ENCODE results near the gene AUTS2. TPM values are rescaled to one million over a fixed set of nuclear protein-coding genes. Genes with fewer than 3 reads are reported as not detected.

Gene AUTS2
- total and polyA plus RNA-seq, 10 of the 15 experiments (the other 5 are each of a cell fraction or from before 2014, with no cell fraction given), result 6.4 to 55.6 (median 21.6) TPM

GRCh38 chr7:69635555-69636185 lies 37.4 kb downstream of the AUTS2 start:
- H3K36me3 ChIP-seq (ENCODE audit: control insufficient read depth in 2 of 2, insufficient read depth in 2 of 2, low read length in 1 of 2), result no peaks in the 10 kb centered on the region
- no peaks in the 10 kb centered on the region for H3K27me3 ChIP-seq (replicated peaks in 1 of 2; ENCODE audit: control insufficient read depth in 2 of 2, insufficient read depth in 2 of 2, low read length in 1 of 2)
- no peak for TF ChIP-seq HSF1 (IDR thresholded peaks at IDR 0.05; ENCODE audit: low read depth, low read length)
- no peak for TF ChIP-seq ETV6 (conservative IDR thresholded peaks at IDR 0.05 in 1 of 2, IDR thresholded peaks at IDR 0.05 in 1 of 2; ENCODE audit: borderline replicate concordance in 1 of 2, low read depth in 1 of 2)
- no peak for TF ChIP-seq ZBED1 (IDR thresholded peaks at IDR 0.05; ENCODE audit: borderline replicate concordance)
- TF ChIP-seq BRCA1 (IDR thresholded peaks at IDR 0.05; ENCODE audit: low read depth, low read length), result no peak
- no peak for TF ChIP-seq SPI1 (IDR thresholded peaks at IDR 0.05; ENCODE audit: borderline replicate concordance, insufficient read depth, low read depth, low read length)
- no peak for TF ChIP-seq EED (IDR thresholded peaks at IDR 0.05; ENCODE audit: low read depth)
- TF ChIP-seq YBX1 (IDR thresholded peaks at IDR 0.05), result no peak
- TF ChIP-seq TBL1XR1 (IDR thresholded peaks at IDR 0.05; ENCODE audit: low read depth, low read length), result no peak
- TF ChIP-seq PML (IDR thresholded peaks at IDR 0.05; ENCODE audit: low read length), result no peak
- no peak for TF ChIP-seq ZBTB33 (IDR thresholded peaks at IDR 0.05)
- no peak for TF ChIP-seq EGR1 (IDR thresholded peaks at IDR 0.05; ENCODE audit: borderline replicate concordance in 1 of 2, low read depth in 2 of 2, low read length in 2 of 2)
- no peak for TF ChIP-seq EZH2 (IDR thresholded peaks at IDR 0.05; ENCODE audit: borderline replicate concordance, control insufficient read depth, low read depth, low read length)
- no peak for TF ChIP-seq RAD21 (IDR thresholded peaks at IDR 0.05; ENCODE audit: insufficient read depth, low read depth, low read length)
- TF ChIP-seq STAT3 (IDR thresholded peaks at IDR 0.05; ENCODE audit: low read depth, low read length), result no peak
- no peak for ATAC-seq
- WGBS (ENCODE audit: insufficient coverage, insufficient replicate concordance, low lambda C conversion rate, missing lambda C conversion rate), result 87% methylated on average over 4 of the region's 4 CpGs
- in situ Hi-C loops (cut with MboI), result no loop called here
- no peaks in the 10 kb centered on the region for H4K20me1 ChIP-seq (ENCODE audit: control insufficient read depth, insufficient read depth)
- no peak overlapping the region for H3K27ac ChIP-seq (ENCODE audit: control insufficient read depth, insufficient read depth)
- H3K4me3 ChIP-seq, result no peak overlapping the region
- CTCF ChIA-PET, result no interaction called here
- POLR2A ChIA-PET, result interaction anchor here (0.6 kb wide), 2 partner anchors 35 to 883 kb away, joined by 3 to 5 read pairs; no protein-coding TSS in a partner anchor
- no peaks in the 10 kb centered on the region for H3K4me1 ChIP-seq (ENCODE audit: control insufficient read depth, insufficient read depth, low read length)
- no peak for DNase-seq (ENCODE audit: low read depth, low spot score)
- FAIRE-seq, result no peak
- no peak overlapping the region for H3K9ac ChIP-seq (ENCODE audit: control insufficient read depth, insufficient read depth, low read length)
- no peak overlapping the region for H2AFZ ChIP-seq (ENCODE audit: control insufficient read depth, low read depth, low read length)
- BruUV-seq (replicated peaks), result no TSS peak
- SMC1A ChIA-PET (ENCODE audit: uncharacterized antibody, unreplicated experiment), result interaction anchor here (1.4 kb wide), 1 partner anchor 16 kb away, joined by 4 read pairs; no protein-coding TSS in a partner anchor
- RAD21 ChIA-PET (ENCODE audit: unreplicated experiment), result no interaction called here
- intact Hi-C loops (cut with micrococcal nuclease; ENCODE audit: unreplicated experiment), result no loop called here
- no peaks in the 10 kb centered on the region; the same call in none of the 2 replicates for H3K79me2 ChIP-seq (ENCODE audit: control insufficient read depth, insufficient read depth, low read length)
- H3K4me2 ChIP-seq (ENCODE audit: control insufficient read depth, insufficient read depth), result no peak overlapping the region
- H3K9me3 ChIP-seq (replicated peaks; ENCODE audit: control insufficient read depth, insufficient read depth, low read length), result no peaks in the 10 kb centered on the region

Measured in GM12878 (cell line).